Right forelimb (tissue), 1 donor: ENCODE measurements around the gene ZFP64.
"Not testable (repeated sequence)": the region's sequence is repeated elsewhere in the genome, so short reads cannot be mapped to it uniquely, and the experiment has no call there.

Experiments used
- DNase-seq: peaks from one replicate; pipeline ENCODE4 v3.0.0-alpha.2; 2018

Gene ZFP64

DNA sequence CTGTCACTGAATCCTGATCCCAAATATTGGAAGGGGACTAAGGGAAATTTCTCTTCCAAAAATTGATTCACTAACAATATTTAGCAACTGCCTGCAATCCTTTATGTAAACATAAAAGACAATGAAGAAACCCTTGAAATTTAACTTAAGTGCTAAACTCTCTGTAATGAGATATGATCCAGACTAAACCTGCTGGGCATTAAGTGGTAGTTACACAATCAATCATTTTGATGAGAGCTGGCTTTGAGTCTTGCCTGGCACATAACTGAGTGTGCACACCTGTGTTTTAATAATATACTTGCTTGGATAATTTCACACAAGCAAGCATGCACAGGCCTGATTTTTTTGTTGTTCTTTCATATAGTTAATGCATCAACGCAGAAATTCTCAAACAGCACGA, 9.8 kb upstream of the ZFP64 start:
- no peak for DNase-seq

DNA sequence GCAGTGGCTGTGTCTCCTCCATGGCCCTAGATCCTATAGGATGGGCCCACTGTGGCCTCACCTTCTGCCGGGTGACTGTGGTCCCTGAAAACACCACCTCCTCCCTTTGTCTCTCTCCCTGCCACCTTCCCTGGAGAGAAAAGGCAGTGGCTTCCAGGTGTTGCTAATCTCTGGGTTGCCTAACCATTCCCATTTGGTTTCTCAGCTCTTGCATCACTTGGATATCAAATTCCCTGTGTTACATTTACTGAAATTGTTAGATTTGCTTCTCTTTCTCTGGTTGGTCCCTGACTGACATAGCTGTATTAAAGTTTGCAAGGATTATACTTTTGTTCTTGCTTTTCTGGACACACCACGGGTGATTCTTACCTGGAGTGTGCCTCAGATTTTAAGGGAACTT, 9.3 kb upstream of the ZFP64 start:
- DNase-seq = no peak

DNA sequence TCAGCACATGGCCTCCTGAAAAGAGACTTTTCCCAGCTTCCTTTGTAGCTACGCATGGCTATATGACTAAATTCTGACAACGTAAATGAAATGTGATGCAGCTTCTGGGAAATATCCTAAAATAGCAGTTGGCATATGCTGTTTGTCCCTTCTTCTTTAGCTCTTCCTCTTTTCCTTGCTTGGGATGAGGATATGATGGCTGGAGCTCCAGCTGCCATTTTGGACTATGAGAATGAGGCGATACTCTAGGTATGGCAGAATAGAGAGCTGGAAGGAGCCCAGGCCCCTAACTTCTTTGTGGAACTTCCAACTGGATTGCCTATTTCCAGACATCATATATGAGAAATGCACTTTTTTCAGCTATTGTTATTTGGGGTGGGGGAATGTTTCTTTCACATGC, 5.3 kb upstream of the ZFP64 start:
- no peak for DNase-seq

DNA sequence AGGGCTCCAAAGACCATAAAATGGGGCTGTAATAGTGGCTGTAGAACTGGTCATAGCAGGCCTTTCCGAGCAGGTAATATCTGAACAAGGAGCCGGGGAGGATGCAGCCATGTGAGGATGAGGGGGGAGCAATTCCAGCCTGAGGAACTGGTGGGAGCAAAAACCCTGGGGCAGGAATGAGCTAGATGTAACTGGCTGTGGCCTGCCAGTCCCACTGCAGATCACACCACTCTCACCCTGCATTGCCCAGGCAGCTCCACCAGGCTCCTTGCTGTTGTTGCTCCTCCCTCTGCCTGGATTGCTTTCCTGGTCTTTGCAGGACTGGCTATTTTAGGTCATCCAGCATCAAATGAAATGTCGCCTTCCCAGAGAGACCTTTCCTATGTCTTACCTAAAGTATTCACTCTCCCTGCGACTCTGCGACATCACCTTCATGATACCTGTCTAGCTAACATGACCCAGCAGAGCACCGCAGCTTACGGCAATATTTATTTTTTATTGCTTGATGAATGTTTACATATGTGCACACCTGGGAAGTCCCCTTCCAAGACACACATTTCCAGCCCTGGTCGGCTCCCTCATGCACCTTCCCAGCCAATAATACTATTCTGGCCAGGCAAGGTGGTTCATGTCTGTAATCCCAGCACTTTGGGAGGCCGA, 2.4 kb upstream of the ZFP64 start:
- DNase-seq = no peak

DNA sequence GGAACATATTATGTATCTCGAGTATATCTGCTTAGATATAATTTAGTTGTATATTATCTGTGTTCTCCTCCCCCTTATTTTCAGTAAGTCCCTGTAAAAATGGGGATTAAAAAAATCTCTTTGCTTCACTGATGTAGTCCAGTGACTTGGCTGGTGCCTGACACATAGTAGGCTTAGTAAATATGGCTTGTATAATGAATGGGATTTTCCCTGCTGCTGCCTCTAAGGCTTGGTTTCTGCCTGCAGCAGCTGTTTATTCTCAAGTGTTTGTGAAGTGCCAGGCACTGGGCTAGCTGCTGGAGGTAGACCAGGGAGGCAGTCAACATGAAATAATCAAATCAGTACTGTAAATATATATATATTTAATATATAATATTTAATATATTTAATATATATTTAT, 1.6 kb upstream of the ZFP64 start:
- no peak for DNase-seq

DNA sequence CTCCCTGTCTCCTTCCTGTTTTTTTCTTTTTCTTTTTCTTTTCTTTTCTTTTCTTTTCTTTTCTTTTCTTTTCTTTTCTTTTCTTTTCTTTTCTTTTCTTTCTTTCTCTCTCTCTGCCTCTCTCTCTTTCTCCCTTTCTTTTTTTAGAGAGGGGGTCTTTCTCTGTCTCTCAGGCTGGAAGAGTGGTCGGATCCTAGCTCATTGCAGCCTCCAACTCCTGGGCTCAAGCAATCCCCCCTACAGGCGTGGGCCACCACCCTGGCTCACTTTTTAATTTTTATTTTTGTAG, 1.1 kb upstream of the ZFP64 start:
- DNase-seq = not testable (repeated sequence)

DNA sequence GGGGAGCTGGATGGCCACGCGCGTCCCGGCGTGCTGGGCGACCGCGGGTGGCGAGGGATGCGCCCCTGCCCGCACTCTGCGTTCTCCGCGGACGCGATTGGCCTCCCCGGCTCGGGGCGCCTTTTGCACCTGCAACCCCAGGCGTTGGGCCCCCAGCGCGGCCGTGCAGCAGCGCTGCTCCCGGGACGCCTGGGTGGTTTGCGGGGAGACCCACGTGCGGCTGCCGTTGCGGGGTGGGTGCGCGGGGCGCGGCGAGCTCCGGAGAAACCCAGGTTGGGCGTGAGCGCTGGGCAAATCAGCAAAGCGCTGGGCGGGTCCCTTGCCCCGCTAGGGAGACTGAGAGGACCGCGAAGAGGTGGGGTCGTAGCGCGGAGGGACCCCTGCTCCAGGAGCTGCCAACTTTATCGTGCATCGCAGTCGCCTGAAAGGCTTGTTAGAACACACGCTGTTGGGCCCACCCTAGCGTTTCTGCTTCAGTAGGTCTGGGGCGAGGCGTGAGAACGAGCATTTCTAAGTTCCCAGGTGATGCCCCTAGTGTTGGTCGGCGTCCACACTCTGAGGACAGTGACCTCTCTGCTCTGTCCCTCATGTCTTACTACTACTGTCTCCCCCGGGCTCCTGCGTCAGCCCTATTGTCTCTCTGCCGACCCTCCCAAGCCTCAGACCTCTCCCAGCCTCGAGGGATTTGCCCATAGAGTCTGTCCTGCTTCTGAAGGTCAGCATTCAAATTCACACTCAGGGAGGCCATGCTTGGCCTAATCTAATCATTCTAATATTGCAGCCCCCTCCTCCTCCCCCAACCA, 538 bp upstream of the ZFP64 start:
- DNase-seq = peak; percentile 64

DNA sequence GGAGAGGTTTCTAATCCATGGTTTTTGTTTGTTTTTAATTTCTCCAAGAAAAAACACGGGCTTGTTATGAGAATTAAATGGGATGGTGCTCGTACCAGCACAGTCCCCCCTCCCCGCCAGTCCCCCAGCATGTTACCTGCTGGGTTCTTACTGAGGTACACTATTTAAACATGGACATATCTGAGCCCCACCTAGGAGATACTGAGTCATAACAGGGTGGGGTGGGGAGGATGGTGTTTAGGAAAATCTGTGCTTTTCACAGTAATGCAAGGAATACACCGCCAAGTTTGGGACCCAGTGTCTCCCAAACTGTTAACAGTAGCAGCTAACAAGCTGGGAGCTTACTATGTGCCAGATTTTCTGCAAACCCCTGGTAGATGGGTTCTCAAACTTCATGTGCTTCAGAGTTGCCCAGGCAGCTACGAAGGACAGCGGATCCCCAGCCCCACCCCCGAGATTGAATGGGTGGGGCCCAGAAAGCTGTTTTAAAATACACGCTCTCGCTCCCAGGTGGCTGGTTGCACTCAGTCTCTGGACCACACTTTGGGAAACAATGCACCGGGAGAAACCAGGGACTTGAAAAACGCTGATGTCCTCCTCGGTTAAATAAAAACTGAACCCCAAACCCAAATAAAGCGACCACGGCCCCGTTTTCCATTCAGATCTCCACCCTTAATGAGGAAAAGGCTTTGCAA, 995 bp downstream of the ZFP64 start:
- peak; percentile 50 for DNase-seq

DNA sequence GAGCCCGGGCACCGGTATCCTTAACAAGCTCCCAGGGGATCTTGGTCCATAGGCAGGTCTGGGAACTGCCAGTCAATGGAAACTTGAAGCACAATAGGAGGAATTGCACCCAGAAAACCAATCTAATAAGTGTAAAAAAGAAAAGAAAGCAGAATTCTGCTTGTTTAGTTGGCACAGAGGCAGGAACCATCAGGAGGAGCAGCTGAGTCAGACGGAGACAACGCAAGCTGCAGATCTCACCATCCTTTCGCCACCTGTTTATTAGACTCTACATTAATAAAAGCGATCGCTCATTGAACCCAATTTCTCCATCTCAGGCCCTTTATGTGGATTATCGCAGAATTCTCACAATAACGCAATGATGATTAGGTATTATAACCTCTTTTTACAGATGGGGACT, 9.8 kb downstream of the ZFP64 start:
- DNase-seq = no peak

DNA sequence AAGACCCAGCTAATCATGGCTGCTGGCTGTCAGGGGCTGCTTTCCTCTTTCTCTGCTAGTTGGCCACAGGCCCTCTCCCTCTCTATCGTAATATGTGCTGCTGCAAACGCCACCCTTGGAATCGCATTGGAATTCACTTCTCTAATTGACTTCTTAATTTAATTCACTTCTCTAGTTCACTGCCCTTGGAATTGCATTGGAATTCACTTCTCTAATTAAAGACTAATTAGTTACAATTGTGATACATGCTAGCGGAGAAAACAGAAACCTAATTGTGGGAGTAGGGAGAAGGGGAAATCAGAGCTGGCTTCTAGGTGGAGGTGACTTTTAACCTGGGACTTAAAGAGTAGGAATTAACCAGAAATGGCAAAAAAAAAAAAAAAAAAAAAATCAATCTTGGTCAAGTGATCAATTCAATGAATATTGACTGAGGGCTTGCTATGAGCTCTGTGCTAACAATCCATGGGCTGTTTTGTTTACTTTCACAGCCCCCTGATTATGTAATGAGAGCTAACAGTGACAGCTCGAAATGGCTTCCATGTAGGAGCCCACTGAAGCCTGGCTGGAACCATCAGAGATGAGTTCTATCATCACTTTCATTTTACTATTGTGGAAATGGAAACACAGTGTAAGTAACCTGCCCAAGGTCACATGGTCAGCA, 11.3 kb downstream of the ZFP64 start:
- DNase-seq = no peak

DNA sequence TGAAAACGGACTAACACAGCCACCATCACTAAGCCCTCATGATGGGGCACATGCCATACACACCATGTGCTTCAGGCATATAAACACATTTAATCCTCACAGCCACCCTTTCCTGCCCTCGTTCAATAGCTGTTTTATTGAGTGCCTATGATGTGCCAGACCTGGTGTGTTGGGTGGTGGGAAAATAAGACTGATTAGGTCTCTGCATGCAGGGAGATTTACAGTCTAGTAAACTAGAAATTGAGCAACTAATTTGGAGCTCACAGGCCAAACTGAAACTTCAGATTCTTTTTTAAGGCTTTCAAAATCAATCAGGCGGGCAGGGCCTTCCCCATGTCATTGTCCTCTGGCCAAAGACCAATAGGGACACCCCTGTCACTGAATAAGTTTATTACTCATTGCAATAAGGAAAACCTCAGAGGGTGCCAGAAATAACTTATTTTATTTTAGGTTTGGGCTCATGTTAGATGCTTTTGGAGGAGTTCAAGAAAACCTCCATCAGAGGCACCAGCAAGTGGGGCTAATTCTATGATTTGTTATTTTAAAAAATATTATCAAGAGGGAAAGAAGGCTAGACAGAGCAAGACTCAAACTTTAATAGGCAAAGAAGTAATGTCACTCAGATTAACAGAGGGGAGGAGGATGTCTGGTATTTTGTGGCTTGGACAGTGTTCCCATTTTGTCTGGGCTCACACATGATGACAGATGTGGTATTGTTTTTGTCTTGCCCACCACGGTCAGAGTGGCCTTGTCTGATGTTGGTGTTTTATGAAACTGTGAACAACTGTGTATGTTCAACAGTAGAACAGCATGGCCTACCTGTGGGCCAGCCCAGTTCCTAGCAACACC, 12.0 kb downstream of the ZFP64 start:
- no peak for DNase-seq

DNA sequence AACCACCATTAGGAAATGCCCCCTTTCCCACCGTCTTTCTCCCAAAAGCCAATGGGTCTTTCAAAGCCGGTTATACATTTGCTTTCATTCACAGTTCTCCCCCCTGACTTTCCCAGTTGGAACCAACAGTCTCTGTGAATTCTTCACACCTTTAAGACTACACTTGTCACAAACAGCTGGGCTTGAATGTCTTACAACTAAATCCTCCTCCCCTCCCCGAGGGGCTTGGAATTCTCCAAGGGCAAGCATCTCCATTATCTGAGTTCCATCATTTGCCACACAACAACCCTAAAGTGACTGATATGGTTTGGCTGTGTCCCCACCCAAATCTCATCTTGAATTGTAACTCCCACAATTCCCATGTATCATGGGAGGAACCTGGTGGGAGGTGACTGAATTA, 12.9 kb downstream of the ZFP64 start:
- DNase-seq = no peak

DNA sequence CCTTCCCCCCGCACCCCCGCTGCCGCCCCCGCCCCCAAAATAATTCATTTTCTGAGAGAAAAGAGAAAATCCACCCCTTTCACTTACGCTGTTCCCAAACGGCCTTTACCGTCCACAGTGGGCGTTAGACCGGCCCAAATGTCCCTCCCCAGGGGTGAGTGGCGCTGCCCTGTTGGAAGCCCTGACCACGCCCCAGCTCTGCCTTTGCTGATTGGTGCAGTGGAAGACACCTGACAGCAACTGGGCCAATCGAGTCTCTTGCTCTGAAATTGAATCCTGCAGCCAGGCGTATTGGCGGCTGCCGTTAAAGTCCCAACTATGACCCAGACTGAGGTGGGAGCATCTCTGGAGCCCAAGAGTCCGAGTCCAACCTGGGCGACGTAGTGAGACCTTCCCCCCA, 15.7 kb downstream of the ZFP64 start:
- DNase-seq = no peak

DNA sequence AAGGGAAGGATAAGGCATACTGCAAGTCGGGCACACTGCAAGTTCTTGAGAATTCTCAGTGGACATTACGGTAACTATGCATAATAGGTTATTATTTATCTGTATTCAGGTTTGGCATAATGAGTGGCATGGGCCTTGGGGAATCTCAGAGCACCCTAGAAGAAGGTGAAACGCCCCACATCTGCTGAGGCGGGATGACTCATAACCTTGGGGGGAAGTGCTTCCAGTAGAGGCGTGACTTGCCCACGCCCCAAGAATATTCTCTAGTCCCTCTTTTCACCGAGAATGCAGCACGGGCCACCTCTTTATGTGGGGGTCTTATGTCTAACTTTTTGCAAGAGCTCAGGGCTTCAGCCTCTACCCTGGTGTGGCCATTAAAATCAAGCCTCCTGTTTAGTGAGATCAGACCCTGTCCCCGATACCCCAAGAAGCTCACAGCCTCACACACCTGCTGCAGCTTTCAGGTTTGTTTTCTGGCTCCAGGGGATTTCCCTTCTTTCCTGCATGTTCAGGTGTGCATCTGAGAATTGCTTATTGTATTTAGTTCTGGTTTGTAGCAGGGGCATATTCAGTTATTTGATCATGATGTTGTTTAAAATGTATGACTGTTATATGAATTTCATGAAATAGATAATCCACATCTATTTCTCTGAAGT, 19.1 kb downstream of the ZFP64 start:
- no peak for DNase-seq

DNA sequence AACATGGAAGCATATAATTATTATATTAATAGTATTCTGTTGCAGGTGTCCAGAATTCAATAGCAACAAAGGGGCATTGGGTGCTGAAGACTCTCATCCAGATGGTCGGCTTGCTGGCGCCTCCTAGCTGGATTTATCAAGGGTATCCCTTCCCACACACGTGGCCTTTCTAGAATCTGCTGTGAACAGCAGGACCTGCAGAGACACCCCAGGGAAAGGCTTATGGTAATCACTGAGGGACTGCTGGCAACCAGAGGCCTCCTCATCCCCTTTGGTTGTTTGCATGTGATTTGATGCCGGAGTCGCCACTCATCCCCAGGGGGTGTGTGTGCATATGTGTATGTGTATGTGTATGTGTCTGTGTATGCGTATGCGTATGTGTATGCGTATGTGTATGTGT, 20.6 kb downstream of the ZFP64 start:
- no peak for DNase-seq

DNA sequence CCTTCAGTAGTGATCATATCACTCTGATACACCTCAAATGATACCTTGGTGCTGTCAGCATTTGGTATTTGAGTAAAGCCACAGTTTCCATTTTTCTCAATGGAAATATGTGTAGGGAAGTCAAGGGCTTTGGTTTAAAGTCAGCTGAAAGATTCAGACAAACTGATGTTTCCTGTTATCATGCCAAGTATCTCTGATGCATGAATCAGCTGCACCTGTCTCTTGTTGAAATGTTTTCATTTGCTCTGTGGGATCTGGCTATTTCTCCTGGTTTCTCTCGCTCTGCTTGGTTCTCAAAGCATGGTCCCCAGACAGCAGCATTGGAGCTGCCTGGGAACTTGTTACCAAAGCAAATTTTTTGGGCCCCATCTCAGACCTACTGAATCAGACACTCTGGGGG, 23.5 kb downstream of the ZFP64 start:
- DNase-seq = no peak

DNA sequence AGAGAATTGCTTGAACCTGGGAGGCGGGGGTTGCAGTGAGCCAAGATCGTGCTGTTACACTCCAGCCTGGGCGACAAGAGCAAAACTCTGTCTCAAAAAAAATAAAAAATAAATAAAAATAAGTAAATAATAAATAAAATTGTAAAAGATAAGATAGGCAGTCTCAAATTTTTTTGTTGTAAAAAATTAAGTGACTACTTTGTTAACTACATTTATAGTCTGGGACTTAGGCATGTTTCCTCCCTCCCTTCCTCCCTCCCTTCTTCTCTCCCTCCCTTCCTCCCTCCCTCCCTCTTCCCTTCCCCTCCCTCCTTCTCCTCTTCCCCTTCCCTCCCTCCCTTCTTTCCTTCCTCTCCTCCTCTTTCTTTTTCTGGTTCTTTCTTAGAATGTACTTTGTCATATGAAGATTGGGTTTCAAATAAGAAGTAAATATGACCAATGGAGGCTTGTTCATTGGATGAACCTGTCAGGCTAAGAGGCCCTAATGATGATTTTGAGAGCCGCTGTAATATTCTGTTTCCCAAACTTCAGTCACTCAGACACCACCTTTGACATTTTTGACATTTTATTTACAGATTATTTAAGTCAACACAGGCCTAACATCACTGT, 24.2 kb downstream of the ZFP64 start:
- DNase-seq = no peak

DNA sequence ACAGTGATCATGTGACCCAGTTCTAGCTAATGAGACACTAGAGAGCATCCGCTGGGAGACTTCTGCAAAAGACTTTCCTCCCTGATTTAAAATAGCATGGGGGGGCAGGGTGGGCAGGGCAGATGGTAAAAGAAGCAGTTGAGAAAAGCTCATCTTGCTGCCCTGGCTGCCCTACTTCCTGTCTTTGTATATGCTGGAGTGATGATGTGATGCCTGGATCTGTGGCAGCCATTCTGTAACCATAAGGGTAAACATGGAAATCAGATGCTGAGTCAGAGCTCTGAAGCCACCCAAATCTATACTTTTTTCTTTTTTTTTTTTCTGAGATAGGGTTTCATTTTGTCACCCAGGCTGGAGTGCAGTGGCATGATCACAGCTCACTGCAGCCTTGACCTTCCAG, 25.4 kb downstream of the ZFP64 start:
- no peak for DNase-seq

DNA sequence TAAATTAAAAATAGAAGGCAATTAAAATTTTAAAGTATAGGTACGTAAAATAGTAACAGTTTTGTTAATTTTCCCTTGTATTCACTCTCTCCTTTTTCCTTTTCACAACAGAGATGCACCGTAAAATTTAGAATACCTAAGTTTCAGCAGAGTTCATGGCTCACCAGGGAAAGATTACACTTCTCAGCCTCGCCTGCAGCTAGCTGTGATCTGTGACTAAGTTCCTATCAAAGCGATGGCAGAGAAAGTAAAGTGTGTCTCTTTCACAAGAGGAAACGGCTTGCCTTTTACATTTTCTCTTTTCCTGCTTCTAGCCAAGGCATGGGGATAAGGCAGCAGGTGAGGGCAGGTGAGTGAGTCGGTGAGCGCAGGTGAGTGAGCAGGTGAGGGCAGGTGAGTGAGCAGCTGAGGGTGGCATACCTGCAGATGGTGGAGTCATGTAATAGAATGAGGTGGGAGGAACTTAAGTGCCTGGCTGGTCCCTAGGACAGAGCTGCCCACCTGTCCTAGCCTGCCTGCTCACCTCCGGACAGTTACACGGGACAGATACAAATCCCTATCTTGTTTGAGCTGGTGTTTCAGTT, 30.9 kb downstream of the ZFP64 start:
- no peak for DNase-seq

DNA sequence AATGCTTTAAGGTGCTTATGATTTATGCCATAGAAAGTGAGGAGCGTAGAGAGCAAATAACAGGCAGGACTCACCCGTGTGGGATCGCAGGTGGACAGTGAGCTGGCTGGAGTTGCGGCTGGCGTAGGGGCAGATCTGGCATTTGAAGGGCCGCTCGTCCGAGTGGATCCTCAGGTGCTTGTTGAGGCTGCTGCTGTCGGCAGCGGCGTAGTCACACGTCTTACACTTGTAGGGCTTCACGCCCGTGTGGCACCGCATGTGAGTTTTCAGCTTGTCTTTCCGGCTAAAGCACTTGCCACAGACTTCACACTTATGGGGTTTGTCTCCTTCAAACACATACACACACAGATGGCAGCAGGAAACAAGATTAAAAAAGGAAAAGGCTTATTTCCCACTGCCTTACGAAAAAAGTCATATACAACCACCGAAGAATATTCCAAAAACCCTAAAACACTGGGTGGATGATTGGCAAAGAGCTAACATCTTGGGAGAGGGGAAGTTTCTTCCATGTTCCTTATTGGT, 31.5 kb downstream of the ZFP64 start:
- no peak for DNase-seq

DNA sequence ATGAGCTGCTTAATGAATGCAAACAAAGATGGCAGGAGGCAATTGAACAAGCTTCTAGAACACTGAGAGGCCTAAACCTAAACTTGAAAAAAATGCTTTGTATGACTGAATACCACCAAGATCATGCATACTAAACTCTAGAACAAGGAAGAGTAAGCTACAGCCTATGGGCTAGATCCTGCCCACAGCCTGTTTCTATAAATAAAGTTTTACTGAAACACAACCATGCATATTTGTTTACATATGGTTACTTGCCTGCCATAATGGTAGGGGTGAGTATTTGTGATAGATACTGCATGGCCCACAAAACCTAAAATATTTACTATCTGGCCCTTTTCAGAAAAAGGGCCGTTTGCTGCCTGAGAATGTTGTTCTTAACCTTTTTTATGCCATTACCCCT, 37.0 kb downstream of the ZFP64 start:
- no peak for DNase-seq
